ENCODE results near the gene HOXB5.

HOXB5 gene

DNA sequence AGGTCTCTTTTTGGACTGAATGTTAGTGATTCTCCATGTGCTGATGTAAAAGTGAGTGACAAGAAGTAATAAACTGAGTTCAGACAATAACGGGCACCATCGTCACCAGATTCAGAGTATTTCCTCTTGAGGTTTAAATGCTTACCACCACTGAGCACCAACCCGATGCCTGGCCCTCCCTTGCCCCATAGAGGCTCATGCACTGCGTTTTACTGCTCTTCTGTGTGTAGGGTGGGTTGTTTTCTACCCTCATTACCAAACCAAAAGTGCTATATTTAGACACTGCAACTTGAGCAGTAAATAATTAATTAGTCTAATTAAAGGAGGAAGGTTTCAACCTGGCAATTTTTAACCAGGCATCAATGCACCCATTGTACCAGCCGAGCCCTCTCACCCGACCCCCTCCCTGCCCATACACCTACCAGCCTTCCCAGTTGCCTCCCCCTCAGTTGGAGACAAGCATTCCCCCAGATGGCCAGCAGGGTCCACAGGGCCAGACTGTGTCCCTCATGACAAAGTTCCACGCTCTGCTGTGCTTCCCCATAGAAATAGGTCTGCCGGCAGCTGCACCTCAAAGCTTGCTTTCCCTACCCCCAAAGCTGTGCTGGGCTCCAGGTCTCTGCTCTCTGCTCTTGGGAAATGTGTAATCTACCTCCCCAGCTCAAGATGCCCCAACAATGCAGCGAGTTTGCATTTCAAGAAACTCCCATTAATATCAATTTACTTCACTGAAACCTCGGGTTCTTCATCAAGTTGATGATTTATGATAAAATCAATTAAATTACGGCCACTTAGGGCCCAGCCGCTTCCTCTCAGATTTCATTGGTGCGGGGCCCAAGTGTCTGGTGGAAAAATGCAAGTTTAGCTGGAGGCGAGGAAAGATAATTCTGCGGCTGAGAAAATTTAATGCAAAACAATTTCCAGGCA, 31.4 kb downstream of the HOXB5 start:
- Histone ChIP-seq H3K27ac (no peak overlapping the region), H3K4me2 (ENCODE audit: low read length) (peak overlapping the region; percentile 59), H2AFZ (no peak overlapping the region), H3K27me3 (ENCODE audit: control insufficient read depth, insufficient read depth, low read length) (no peaks in the 10 kb centered on the region), H3K79me2 (no peaks in the 10 kb centered on the region), H3K4me3 (ENCODE audit: low read depth, low read length) (no peak overlapping the region), H3K9me3 (ENCODE audit: control insufficient read depth, low read length) (no peaks in the 10 kb centered on the region), H3K36me3 (ENCODE audit: control insufficient read depth, insufficient read depth, low read length) (no peaks in the 10 kb centered on the region), H3K4me1 (no peaks in the 10 kb centered on the region), H3K9ac (no peak overlapping the region)
- TF ChIP-seq CTCF (IDR thresholded peaks at IDR 0.05), result no peak

DNA sequence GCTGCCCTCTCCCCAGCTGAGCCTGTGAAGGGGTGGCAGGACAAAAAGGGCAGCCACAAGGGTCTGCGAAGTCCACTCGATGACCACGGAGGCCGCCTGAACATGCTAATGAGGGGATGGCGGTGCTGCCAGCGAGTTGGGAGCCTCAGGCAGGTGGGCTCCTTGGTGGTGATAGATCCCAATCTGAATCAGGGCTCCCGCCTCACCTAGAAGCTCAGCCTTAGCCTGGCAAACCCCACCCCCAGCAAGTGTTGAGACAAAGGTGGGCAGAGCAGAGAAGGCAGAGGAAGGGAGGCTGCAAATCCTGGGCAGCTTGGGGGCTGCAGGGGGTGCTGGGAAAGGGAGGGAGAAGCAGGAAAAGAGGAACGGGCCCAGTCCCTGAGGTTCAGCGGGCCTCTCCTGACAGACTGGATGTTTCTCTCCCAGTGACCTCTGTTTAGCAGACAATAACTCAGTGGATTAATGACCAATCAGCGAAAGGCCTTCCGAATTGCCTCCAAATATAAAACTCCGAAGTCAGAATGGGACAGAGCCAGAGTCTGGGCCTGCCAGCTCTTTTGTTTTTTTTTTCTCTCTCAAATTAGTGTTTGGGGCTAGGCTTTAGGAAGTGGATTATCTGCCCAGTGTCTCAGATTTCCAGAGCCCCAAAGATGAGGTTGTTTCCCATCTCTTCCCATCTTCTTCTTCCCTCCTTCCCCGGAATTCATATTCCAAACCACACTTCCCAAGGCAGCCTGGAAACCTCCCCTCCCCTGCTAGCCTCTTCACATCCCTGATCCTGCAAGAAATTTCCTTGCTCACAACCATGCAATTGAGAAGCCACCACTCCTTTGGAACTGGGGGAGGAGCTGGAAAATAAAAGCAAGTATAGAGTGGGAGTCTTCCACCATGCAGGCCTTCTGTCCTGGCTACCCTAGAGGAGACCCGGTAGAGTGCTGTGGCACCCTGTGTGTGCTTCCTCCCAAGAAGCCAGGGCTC, 33.5 kb downstream of the HOXB5 start:
- H3K9ac ChIP-seq, result no peak overlapping the region
- no peak overlapping the region for H3K4me3 ChIP-seq (ENCODE audit: low read depth, low read length)
- H3K79me2 ChIP-seq, result no peaks in the 10 kb centered on the region
- H3K4me2 ChIP-seq (ENCODE audit: low read length), result no peak overlapping the region
- TF ChIP-seq CTCF (IDR thresholded peaks at IDR 0.05), result no peak
- H3K4me1 ChIP-seq, result no peaks in the 10 kb centered on the region
- no peak overlapping the region for H3K27ac ChIP-seq
- no peaks in the 10 kb centered on the region for H3K36me3 ChIP-seq (ENCODE audit: control insufficient read depth, insufficient read depth, low read length)
- H2AFZ ChIP-seq, result no peak overlapping the region
- H3K9me3 ChIP-seq (ENCODE audit: control insufficient read depth, low read length), result no peaks in the 10 kb centered on the region
- no peaks in the 10 kb centered on the region for H3K27me3 ChIP-seq (ENCODE audit: control insufficient read depth, insufficient read depth, low read length)

DNA sequence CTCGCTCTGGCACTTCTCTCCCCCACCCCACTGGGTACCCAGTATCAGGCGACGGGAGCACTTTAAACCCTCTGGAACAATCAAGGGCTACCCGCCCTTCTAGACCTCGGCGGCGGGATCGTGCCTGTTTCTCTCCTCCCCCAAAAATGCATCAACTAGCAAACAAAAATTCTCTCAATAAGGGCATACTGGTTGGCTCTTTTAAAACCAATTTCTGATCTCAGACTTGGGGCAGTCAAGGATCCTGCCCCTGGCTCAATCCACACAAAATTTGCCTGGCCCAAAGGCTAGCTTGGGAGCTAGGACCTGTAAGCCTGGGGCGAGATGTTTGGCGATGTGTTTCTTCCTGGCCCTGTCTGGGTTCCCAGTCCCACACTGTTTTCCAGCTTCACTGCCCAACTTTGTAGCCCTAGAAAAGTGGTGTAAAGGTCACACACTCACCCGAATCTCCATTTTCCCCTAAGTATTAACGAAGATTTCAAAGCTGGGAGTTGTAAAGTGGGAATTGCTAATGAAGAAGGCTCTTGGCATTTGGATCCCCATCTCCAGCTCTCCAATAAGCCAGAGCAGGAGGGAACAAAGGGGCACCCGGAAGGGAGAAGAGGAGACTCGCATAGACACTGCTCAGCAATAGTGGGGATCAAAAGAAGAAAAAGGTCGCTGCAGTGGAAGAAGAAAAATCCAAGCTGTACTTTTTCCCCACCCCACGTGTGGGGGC, 34.3 kb downstream of the HOXB5 start:
- Histone ChIP-seq H2AFZ (no peak overlapping the region), H3K9me3 (ENCODE audit: control insufficient read depth, low read length) (no peaks in the 10 kb centered on the region), H3K27ac (no peak overlapping the region), H3K4me2 (ENCODE audit: low read length) (no peak overlapping the region), H3K79me2 (no peaks in the 10 kb centered on the region), H3K4me3 (ENCODE audit: low read depth, low read length) (no peak overlapping the region), H3K4me1 (no peaks in the 10 kb centered on the region), H3K9ac (no peak overlapping the region), H3K36me3 (ENCODE audit: control insufficient read depth, insufficient read depth, low read length) (no peaks in the 10 kb centered on the region), H3K27me3 (ENCODE audit: control insufficient read depth, insufficient read depth, low read length) (no peaks in the 10 kb centered on the region)
- TF ChIP-seq CTCF (IDR thresholded peaks at IDR 0.05), result no peak

- H3K4me1 ChIP-seq, result no peaks in the 10 kb centered on the region
- no peaks in the 10 kb centered on the region for H3K27me3 ChIP-seq (ENCODE audit: control insufficient read depth, insufficient read depth, low read length)
Measured at GRCh38 chr17:48558831-48559121, 34.8 kb downstream of the HOXB5 start.

More at GRCh38 chr17:48558831-48559121, 34.8 kb downstream of the HOXB5 start:
- Histone ChIP-seq H3K9me3 (ENCODE audit: control insufficient read depth, low read length) (no peaks in the 10 kb centered on the region), H3K4me3 (ENCODE audit: low read depth, low read length) (no peak overlapping the region), H3K36me3 (ENCODE audit: control insufficient read depth, insufficient read depth, low read length) (no peaks in the 10 kb centered on the region), H3K4me2 (ENCODE audit: low read length) (no peak overlapping the region), H2AFZ (no peak overlapping the region), H3K79me2 (no peaks in the 10 kb centered on the region), H3K27ac (no peak overlapping the region), H3K9ac (no peak overlapping the region)
- TF ChIP-seq CTCF (IDR thresholded peaks at IDR 0.05), result no peak

Measured in parathyroid adenoma (tissue), 2 donors.